GM12875 (cell line): ENCODE results near the gene UTS2R.

Experiments
- H3K4me3 ChIP-seq: one replicate; pipeline ENCODE4 v1.5.1; 2011; ENCODE audit warnings: low read depth, low read length, control low read depth
- TF ChIP-seq, protein P1 (sequence below): IDR thresholded peaks from 2 replicates; pipeline ENCODE4 v1.5.1; 2011; ENCODE audit warnings: low read depth, mild to moderate bottlenecking, control low read depth, inconsistent platforms, low read length, moderate library complexity, borderline replicate concordance; ENCODE audit not compliant: insufficient read depth

UTS2R gene

DNA sequence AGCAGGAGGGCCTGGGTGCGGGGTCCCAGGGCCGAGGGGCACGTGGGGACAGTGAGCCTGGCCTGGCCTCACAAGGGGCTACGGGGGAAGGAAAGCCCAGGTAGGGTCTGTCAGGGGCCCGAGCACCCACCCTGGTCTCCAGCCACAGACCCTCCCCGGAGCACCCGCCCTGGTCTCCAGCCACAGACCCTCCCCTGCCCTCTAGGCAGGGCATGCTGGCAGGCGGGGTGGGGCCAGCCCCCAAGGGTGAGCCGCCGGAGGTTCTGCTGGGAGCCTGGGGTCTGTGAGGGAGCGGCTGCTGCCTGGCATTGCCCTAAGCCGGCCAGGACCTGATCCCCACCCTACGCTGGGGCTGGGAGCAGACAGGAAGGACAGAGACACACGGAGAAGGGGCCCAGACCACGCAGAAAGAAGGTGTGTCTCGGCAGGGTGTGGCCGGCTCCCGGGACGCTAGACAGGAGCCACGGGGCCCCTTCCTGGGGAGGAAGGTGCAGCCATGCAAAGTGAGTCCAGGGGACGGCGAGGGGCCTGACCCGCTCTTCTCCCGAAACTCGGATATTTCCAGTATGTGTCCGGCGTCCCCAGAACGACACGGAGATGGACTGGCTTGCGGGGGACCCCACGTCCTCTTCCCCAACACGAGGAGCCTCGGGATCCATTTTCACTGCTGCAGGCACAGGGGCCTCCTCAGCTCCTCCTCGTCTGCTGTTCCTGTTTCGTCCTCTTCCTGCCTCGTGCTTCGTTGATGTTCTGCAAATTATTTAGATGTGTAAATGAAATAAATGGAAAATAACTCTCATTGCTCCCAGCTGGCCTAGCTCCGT, 15.5 kb downstream of the UTS2R start:
- TF ChIP-seq, protein P1, sequence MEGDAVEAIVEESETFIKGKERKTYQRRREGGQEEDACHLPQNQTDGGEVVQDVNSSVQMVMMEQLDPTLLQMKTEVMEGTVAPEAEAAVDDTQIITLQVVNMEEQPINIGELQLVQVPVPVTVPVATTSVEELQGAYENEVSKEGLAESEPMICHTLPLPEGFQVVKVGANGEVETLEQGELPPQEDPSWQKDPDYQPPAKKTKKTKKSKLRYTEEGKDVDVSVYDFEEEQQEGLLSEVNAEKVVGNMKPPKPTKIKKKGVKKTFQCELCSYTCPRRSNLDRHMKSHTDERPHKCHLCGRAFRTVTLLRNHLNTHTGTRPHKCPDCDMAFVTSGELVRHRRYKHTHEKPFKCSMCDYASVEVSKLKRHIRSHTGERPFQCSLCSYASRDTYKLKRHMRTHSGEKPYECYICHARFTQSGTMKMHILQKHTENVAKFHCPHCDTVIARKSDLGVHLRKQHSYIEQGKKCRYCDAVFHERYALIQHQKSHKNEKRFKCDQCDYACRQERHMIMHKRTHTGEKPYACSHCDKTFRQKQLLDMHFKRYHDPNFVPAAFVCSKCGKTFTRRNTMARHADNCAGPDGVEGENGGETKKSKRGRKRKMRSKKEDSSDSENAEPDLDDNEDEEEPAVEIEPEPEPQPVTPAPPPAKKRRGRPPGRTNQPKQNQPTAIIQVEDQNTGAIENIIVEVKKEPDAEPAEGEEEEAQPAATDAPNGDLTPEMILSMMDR = no peak
- no peak overlapping the region for H3K4me3 ChIP-seq

DNA sequence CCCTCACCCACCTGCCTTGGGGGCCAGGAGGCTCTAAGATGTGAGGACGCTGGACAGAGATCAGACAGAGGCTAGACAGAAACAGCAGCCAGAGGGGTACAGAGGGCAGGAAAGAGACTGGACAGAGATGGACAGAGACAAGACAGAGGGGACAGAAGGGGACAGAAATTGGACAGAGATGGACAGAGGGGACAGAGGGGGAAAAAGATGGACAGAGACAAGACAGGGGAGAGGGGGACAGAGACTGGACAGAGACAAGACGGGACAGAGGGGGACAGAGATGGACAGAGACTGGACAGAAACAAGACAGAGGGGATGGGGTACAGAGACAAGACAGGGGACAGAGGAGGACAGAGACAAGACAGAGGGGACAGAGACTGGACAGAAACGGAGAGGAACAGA, 16.1 kb downstream of the UTS2R start:
- TF ChIP-seq, protein P1 = no peak
- no peak overlapping the region for H3K4me3 ChIP-seq

DNA sequence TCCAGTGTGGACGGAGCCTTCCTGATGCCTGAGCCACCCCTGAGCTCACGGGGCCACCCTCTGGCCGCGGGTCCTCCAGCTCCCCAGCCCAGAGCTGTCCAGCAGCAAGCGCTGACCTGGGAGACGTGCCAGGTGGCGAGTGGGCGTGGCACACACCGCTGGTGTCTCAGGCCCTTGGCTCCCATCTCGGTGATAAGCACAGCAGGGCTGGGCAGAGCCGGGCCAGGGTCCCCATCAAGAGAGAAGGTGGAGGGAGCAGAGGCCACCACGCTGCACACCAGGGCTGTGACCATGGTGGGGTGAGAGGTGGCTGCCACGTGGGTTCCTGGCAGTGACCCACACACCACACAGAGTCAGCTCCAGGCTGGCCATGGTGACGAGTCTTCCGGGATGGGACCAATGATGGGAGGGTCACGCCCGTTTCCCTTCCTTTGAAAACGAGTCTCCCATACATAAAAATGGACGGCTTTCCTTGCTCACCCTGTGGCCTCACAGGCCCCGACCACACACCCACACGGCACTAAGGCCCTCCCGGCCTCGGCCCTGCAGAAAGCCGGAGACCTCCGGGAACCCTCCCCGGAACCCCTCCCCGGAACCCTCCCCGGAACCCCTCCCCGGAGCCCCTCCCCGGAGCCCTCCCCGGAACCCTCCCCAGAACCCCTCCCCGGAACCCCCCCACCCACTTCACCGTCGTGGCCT, 16.8 kb downstream of the UTS2R start:
- no peak overlapping the region for H3K4me3 ChIP-seq

DNA sequence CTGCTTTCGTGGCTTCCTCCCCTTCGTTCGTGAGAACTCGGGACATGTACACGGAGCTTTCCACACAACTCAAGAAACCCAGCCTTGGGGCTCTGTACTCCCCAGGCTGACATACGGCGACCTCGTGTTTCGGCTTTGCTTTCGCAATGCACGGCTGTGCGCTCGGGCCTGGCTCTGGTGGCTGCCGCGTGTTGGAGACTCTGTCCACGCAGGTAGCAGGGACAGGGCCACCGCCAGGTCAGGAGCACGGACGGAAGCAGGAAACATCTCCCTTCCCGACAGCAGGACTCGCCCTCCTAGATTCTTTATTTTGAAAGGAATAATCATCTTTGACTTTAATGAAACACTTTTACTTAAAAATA, 17.3 kb downstream of the UTS2R start:
- TF ChIP-seq, protein P1 = no peak
- no peak overlapping the region for H3K4me3 ChIP-seq

More for the DNA sequence above, 16.8 kb downstream of the UTS2R start:
- TF ChIP-seq, protein P1 = no peak

DNA sequence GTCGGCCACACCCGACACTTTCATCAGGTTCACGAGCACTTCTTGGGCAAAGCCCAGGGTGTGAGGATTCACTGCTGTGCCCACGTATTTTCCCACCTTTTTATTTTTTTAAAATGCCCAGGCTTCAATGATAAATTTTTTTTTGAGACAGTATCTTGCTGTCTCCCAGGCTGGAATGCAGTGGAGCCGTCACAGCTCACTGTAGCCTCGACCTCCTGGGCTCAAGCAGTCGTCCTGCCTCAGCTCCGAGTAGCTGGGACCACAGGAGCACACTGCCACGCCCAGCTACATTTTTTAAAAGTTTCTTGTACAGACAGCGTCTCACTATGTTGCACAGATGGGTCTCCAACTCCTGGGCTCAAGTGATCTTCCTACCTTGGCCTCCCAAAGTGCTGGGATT, 17.8 kb downstream of the UTS2R start:
- TF ChIP-seq, protein P1 = no peak

DNA sequence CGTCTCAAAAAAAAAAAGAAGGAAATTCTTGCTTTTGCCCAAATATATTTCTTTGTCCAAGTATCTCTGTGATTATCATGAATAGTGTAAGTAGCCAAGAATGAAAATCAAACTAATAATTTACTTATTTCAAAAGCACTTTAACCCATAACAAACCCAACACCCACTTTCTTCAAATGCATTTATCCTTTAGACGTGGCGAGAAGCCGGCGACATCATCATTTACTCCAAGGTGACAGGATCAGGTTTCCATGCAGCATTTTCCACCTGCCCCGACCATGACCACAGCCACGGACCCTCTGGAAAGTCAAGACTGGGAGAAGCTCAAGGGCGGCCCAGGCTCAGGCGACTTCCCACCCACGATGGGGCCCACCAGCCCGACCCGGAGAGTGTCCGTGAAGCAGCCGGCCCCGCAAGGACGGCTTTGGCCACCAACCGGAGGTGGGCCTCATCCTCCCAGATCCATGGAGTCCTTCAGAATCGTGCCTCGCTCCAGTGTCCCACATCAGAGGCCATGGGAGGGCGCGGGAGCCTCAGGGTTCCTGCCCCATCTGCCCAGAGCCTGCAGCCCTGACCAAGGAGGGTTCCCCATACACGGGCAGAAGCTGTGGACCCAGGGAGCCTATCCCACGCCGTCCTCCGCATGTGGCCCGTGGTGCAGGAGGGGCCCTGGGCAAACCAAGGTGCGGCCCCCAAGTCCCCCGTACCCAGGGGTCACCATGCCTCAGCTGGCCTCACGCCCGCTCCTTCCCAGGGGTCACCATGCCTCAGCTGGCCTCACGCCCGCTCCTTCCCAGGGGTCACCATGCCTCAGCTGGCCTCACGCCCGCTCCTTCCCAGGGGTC, 18.7 kb downstream of the UTS2R start:
- TF ChIP-seq, protein P1 = no peak
- H3K4me3 ChIP-seq = no peak overlapping the region

More for the DNA sequence above, 17.8 kb downstream of the UTS2R start:
- no peak overlapping the region for H3K4me3 ChIP-seq
